KG1 (cell line): ENCODE measurements around the gene VTI1A.

Source experiments
- DNase-seq: peaks from one replicate; lab custom pipeline; 2025; lab: John Stamatoyannopoulos, UW

The VTI1A gene

GRCh38 chr10:112758961-112759360, 311.9 kb downstream of the VTI1A start:
- DNase-seq: no peak

DNA sequence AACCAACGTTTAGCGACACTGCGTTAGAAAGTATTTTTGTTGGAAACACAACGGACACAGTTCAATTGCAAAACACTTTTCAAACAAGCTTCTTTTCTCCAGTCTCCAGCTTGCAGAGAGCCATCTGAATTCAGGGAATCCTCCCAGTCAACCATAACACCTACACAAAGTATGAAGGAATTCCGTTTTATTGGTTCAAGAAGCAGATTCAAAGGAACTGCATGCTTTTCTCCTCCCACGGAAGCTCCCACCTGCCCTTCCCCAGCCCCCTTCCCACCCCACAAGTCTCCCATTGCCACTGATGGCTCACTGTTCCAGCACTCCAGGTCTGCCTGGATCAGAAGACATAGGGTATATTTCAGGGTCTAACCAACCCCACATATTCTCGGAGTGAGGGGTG, 312.5 kb downstream of the VTI1A start:
- no peak for DNase-seq

DNA sequence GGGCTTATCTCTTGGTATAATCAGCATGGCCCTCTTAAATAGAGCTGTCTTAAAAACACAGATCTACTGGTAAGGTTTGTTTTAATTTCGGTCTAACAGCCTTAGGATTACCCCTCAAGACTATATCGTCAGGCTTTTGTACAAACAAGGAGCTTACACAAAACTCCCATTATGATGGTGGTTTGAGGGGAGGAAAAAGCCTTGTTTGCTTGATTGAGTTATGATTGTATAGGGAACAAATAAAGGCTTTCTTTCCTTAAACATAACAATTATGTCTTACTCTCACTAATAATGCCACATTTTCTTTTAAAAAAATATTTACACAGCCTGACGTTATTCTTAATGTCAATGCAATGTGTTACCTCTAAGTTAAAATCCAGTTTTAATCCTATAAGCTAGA, 314.2 kb downstream of the VTI1A start:
- DNase-seq: no peak

GRCh38 chr10:112763916-112764520, 317.0 kb downstream of the VTI1A start:
- DNase-seq: no peak

- no peak for DNase-seq
Observed at GRCh38 chr10:112765717-112766235, 318.8 kb downstream of the VTI1A start.

- no peak for DNase-seq
Observed at GRCh38 chr10:112766636-112767035, 319.6 kb downstream of the VTI1A start.

DNA sequence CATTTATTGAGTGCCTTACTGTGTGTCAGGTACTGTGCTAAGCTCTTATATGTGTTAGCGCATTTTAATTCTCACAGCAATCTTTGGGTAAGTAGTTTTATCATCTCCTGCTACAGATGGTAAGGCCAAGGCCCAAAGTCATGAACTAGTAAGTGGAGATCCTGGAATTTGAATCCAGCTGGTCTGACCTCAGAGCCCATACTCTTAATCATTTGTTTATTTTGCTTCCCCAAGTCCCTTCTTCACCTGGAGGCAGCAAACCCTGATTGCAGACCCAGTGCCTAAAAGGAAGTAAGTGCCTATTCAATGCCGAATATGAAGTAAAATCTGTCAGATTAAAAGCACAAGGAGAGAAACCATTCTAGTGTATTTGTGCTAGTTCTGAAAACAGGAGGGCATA, 320.1 kb downstream of the VTI1A start:
- DNase-seq: no peak

GRCh38 chr10:112768121-112768520, 321.1 kb downstream of the VTI1A start:
- no peak for DNase-seq

GRCh38 chr10:112769081-112769480, 322.1 kb downstream of the VTI1A start:
- no peak for DNase-seq

DNA sequence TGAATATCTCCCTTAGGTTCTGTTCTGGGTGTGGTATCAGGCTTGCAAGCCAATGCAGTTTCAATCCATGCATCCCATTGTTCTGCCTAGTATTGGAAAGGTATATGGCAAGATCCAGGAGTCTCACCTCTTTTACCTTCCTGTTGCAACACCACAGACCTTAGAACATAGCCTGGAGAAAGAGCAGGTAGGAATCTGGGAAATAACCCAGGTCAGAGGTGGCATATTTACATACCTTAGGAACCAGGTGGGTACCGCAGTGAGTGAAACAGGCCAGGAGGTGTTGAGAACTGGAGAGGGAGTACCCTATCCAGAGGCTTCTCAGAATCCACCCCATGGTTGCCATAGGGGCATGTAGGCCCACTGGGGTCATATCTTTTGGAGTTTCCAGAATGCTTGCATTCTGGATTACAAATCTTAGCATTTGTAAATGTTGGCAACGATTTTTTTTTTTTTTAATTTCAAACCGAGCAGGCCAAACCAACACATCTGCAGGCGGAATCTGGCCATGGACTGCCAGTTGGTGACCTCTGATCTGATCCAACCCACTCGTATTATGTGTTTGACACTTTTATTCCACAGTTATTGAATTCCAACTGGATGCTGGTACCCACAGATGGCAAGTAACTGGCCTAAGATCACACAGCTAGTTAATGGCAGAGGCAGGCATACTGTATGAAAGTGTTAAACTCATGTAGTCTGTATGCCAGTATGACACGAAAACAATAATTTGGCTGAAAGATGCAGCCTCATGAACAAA, 322.8 kb downstream of the VTI1A start:
- DNase-seq: no peak

DNA sequence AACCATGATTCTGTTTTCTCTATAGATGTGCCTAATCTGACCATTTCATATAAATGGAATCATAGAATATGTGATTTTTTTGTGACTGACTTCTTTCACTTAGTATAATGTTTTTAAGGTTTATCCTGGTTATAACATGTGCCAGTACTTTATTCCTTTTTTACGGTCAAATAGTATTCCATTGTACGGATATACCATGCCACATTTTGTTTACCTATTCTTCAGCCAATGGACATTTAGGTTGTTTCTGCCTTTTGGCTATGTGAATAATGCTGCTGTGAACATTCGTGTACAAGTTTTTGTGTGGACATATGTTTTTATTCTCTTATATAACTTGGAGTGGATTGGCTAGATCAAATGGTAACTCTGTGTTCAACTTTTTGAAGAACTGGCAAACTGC, 324.7 kb downstream of the VTI1A start:
- no peak for DNase-seq

- no peak for DNase-seq
Observed at GRCh38 chr10:112773783-112774182, 326.8 kb downstream of the VTI1A start.

- no peak for DNase-seq
Observed at GRCh38 chr10:112774210-112774609, 327.2 kb downstream of the VTI1A start.

DNA sequence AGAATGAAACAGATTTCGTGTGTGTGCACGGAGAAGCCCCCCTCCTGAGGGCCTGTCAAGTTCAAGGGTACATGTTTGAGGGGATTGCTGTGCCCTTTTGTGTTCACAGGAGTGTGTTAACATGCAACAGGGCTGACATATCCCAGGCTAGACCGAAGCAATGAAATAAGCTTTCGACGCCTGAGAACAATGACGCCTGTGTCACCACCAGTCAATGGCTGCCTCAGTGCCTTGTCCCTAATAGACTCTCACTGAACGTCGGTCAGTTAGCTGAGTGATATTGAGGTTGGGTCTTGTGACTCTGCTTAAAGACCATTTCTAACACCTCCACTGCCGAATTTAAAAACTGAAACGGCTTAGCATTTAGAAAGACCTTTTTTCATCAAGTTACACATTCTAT, 327.8 kb downstream of the VTI1A start:
- no peak for DNase-seq

- DNase-seq: no peak
Observed at GRCh38 chr10:112775381-112775780, 328.4 kb downstream of the VTI1A start.

GRCh38 chr10:112775892-112776674, 329.1 kb downstream of the VTI1A start:
- no peak for DNase-seq

GRCh38 chr10:112778579-112778978, 331.6 kb downstream of the VTI1A start:
- DNase-seq: no peak

- DNase-seq: no peak
Observed at GRCh38 chr10:112779025-112779770, 332.2 kb downstream of the VTI1A start.

DNA sequence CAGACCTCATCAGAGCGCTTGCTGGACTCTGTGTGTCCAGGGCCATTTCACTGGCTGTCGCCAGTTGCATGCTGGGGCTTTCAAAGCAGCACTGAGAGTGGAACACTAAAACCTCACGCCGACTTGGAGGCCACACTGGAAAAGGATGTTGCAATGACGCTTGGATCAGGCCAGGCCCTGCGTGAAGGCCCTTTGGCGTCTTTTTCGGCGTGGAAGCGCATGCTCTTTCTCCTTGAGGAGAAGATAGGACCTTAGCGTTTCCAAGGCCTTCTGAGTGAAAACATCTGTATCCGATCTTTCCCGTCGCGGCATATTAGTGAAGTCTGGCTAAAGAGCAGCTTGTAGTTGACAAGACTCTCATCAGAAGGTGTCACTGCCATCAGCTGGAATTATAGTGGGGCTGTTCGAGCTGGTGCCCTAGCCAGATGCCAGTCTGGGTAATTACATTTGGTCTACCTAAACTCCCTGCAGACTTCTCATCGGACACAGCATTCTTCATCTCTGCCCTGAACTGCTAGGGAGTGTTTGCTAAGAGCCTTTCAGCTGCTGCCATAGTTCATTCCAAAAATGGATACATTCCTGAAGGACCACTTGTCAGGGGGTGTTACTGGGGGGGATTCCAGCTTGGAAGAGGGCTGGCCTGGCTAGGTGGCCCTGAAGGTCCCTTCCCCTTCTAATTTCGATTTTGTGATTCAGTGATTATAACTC, 335.3 kb downstream of the VTI1A start:
- no peak for DNase-seq

DNA sequence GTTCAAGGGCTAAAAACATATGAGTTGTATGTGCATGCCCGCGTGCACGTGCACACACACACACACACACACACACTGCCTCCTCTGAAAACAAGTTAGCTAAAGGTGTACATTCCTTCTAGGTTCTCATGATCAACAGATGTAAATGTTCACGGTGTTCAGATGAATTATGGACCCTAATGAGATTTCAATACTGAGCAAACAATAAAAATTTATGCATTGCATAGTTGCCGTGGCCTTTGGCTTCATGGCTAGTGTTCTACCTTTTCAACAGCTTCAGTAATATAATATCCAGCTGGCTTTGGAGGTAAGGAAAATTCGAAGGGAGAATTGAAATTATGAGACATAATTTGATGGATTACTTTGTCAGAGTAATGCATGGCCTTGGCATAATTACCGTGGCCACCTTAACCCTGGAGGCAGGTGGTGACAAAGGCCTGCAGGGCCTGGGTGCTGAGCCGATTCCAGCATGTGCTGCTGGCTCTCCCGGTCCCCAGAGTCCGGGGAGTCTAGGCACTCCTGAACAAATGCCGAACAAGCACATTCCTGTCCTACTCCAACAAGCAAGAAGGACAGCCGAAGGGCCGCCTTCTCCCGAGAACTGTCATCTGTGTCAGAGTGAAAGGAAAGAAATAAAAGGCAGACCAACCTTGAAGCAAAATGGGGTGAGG, 336.5 kb downstream of the VTI1A start:
- DNase-seq: no peak

DNA sequence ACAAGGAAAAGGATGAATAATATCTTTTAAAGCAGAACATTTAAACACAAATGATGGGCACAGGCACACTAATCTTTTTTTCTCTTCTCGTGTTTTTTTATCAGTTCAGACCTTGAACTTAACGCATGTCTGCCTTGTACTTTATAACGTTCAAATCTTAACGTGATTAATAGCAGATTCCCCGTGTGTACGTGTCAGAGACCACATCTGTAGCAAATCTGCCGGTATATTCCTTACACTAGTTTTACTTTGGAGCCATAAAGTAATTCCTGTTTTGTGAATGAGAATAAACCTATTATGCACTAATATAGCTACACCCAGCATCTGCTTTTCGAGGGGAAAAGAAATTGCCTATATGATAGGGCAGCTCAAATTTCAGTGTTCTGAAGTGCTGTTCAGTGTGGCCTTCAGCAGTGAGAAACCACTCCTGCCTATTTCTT, 337.0 kb downstream of the VTI1A start:
- DNase-seq: no peak
